Skeletal muscle tissue (tissue), 5 donors: ENCODE measurements around the gene CIDEC. TPM values are rescaled to one million over a fixed set of nuclear protein-coding genes. Genes with fewer than 3 reads are reported as not detected.

Experiments used
- H3K27ac ChIP-seq: one replicate; pipeline ENCODE4 v1.7.0; 2013; ENCODE audit warnings: mild to moderate bottlenecking, low read depth, low read length, inconsistent platforms
- H3K27me3 ChIP-seq, 3 donors: one replicate each; pipeline ENCODE4 v1.7.0; 2013; ENCODE audit warnings: low read length in 3 of 3; ENCODE audit not compliant: control insufficient read depth in 3 of 3, insufficient read depth in 3 of 3
- H3K36me3 ChIP-seq, 3 donors: one replicate each; pipeline ENCODE4 v1.7.0; 2013; ENCODE audit warnings: low read length in 3 of 3; ENCODE audit not compliant: control insufficient read depth in 3 of 3, insufficient read depth in 3 of 3
- H3K4me1 ChIP-seq, 3 donors: one replicate each; pipeline ENCODE4 v1.7.0; 2013; ENCODE audit warnings: low read length in 3 of 3, mild to moderate bottlenecking in 3 of 3; ENCODE audit not compliant: control insufficient read depth in 3 of 3, insufficient read depth in 3 of 3
- H3K4me3 ChIP-seq, 3 donors: one replicate each; pipeline ENCODE4 v1.7.0; 2013; ENCODE audit warnings: low read length in 3 of 3
- H3K9ac ChIP-seq, 3 donors: one replicate each; pipeline ENCODE4 v1.7.0; 2013; ENCODE audit warnings: low read length in 3 of 3, mild to moderate bottlenecking in 3 of 3, moderate library complexity in 2 of 3, low read depth in 1 of 3
- H3K9me3 ChIP-seq, 3 donors: one replicate each; pipeline ENCODE4 v1.7.0; 2013; ENCODE audit warnings: low read length in 3 of 3; ENCODE audit not compliant: control insufficient read depth in 3 of 3
- small RNA-seq: library from RNA; depleted of rRNA; stranded (forward); fragments of <200 nt; gene quantifications from one replicate; pipeline ENCODE3, GENCODE V24; 2014
- total RNA-seq: library from RNA; depleted of rRNA; stranded (reverse); fragments of >200 nt; gene quantifications from one replicate; pipeline ENCODE4 v1.2.3, GENCODE V29; 2014
- donor health status: Osteomylitis.

The CIDEC gene
- total RNA-seq, 1 donor from 2014 or later, result 9.4 TPM

- Histone ChIP-seq H3K36me3 (peaks cover 12 to 18% (median 16%) of the 10 kb centered on the region in 3 donors), H3K9ac (no peak overlapping the region), H3K4me1 (peaks cover 0 to 3% (median 0%) of the 10 kb centered on the region in 3 donors), H3K4me3 (no peak overlapping the region), H3K27ac (no peak overlapping the region), H3K9me3 (no peaks in the 10 kb centered on the region), H3K27me3 (no peaks in the 10 kb centered on the region)
These were observed 59.5 kb downstream of the CIDEC start for GRCh38 chr3:9820543-9820942.

- Histone ChIP-seq H3K4me1 (peaks cover 0 to 3% (median 0%) of the 10 kb centered on the region in 3 donors), H3K9ac (no peak overlapping the region), H3K27ac (no peak overlapping the region), H3K27me3 (no peaks in the 10 kb centered on the region), H3K36me3 (peaks cover 12 to 20% (median 18%) of the 10 kb centered on the region in 3 donors), H3K9me3 (no peaks in the 10 kb centered on the region), H3K4me3 (no peak overlapping the region)
These were observed 61.3 kb downstream of the CIDEC start for GRCh38 chr3:9818666-9819335.

GRCh38 chr3:9817436-9817835 lies 62.6 kb downstream of the CIDEC start:
- no peak overlapping the region for H3K9ac ChIP-seq
- H3K36me3 ChIP-seq, result peaks cover 14 to 26% (median 18%) of the 10 kb centered on the region in 3 donors
- H3K4me1 ChIP-seq, result peaks cover 0 to 3% (median 0%) of the 10 kb centered on the region in 3 donors
- no peak overlapping the region for H3K4me3 ChIP-seq
- no peaks in the 10 kb centered on the region for H3K27me3 ChIP-seq
- no peaks in the 10 kb centered on the region for H3K9me3 ChIP-seq
- H3K27ac ChIP-seq, result no peak overlapping the region

Small RNA genes lying within 50 kb of the gene (small RNA-seq; reads per million reads assigned to genes)
- not detected for gene RNU6-882P

Other genes with a start within 250 kb of the CIDEC start
- 30.8 TPM for gene MTMR14, start 230.7 kb downstream of the CIDEC start, total RNA-seq
- 0.52 TPM for gene CPNE9, start 176.4 kb downstream of the CIDEC start, total RNA-seq
- 10.4 TPM for gene BRPF1, start 148.5 kb downstream of the CIDEC start, total RNA-seq
- 29.2 TPM for gene OGG1, start 130.3 kb downstream of the CIDEC start, total RNA-seq
- 23.0 TPM for gene CAMK1, start 110.3 kb downstream of the CIDEC start, total RNA-seq
- gene TADA3, start 87.8 kb downstream of the CIDEC start, total RNA-seq, result 27.1 TPM
- gene ARPC4, start 87.2 kb downstream of the CIDEC start, total RNA-seq, result 65.2 TPM
- 13.6 TPM for gene TTLL3, start 70.0 kb downstream of the CIDEC start, total RNA-seq
- 14.6 TPM for gene RPUSD3, start 36.2 kb downstream of the CIDEC start, total RNA-seq
- gene JAGN1, start 10.4 kb upstream of the CIDEC start, total RNA-seq, result 35.0 TPM
- gene IL17RE, start 22.6 kb upstream of the CIDEC start, total RNA-seq, result not detected
- 12.5 TPM for gene IL17RC, start 36.8 kb upstream of the CIDEC start, total RNA-seq
- 12.0 TPM for gene CRELD1, start 53.6 kb upstream of the CIDEC start, total RNA-seq
- gene PRRT3, start 72.2 kb upstream of the CIDEC start, total RNA-seq, result 0.52 TPM
- gene EMC3, start 106.6 kb upstream of the CIDEC start, total RNA-seq, result 27.1 TPM
- gene FANCD2, start 146.2 kb upstream of the CIDEC start, total RNA-seq, result 11.5 TPM
- gene FANCD2OS, start 228.0 kb upstream of the CIDEC start, total RNA-seq, result not detected
- gene BRK1, start 235.4 kb upstream of the CIDEC start, total RNA-seq, result 85.6 TPM